Measurements from ENCODE around the gene MEST.

GRCh38 chr7:130478991-130479390, 12.9 kb upstream of the MEST start:
- TF ChIP-seq, protein P1, sequence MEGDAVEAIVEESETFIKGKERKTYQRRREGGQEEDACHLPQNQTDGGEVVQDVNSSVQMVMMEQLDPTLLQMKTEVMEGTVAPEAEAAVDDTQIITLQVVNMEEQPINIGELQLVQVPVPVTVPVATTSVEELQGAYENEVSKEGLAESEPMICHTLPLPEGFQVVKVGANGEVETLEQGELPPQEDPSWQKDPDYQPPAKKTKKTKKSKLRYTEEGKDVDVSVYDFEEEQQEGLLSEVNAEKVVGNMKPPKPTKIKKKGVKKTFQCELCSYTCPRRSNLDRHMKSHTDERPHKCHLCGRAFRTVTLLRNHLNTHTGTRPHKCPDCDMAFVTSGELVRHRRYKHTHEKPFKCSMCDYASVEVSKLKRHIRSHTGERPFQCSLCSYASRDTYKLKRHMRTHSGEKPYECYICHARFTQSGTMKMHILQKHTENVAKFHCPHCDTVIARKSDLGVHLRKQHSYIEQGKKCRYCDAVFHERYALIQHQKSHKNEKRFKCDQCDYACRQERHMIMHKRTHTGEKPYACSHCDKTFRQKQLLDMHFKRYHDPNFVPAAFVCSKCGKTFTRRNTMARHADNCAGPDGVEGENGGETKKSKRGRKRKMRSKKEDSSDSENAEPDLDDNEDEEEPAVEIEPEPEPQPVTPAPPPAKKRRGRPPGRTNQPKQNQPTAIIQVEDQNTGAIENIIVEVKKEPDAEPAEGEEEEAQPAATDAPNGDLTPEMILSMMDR (IDR thresholded peaks at IDR 0.05): no peak
- no peak for TF ChIP-seq EP300 (IDR thresholded peaks at IDR 0.05)
